Dedifferentiated amniotic fluid mesenchymal stem cell (primary cell): ENCODE measurements around the gene POLN.
A peak's percentile ranks its signal among the peaks of the same experiment; 100 is the strongest.
"Not testable (repeated sequence)": the region's sequence is repeated elsewhere in the genome, so short reads cannot be mapped to it uniquely, and the experiment has no call there.

Source experiments
- DNase-seq: peaks from one replicate; pipeline ENCODE4 v3.0.0-alpha.2; 2016; ENCODE audit errors: extremely low spot score

Gene POLN

DNA sequence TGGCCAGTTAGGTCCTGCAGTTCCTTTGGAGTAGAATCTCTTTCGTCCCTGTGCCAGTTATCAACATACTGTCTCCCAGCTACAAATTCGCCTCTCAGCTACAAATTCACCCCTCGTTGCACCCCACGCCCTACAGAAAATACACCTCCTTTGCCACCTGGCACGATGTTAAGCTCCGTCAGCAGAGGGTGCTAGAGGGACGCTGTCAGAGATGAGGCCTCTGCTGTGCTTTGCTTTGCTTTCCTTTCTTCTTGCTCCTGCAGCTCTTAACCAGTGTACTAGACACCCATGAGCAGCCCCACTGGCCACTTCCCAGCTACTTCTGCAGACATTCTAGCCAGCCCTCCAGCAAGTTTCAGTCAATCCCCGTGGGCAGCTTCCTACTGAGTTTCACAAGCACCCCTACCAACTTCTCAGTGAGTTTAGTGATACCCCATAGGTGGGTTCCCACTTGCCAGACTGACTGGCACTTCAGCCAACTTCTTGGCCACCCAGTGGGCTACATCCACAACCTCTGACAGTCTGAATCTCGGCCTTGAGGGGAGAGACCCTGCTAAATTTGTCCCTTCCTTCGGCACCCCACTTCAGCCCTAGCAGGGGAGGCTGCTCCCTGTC, 21.8 kb downstream of the POLN start:
- DNase-seq = peak; percentile 80

- DNase-seq = no peak
Observed at GRCh38 chr4:2219233-2219760, 22.6 kb downstream of the POLN start.

DNA sequence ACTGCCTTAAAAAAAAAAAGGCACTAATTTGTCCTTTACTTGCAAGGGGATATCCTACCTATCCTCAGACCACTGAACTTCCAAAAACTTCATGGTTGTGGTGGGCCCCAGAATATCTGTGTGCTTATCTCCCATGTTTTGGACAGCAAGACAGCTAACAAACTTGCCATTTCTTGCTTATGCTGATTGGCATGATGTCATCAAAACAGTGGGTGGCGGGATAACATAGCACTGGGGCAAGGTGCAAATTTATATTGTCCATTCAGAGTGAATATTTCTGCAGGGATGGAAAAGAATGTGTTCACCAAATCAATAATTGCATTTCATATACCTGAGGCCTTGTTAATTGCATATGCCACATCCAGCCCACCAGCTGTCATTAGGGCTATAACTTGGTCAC, 23.5 kb downstream of the POLN start:
- DNase-seq = no peak

DNA sequence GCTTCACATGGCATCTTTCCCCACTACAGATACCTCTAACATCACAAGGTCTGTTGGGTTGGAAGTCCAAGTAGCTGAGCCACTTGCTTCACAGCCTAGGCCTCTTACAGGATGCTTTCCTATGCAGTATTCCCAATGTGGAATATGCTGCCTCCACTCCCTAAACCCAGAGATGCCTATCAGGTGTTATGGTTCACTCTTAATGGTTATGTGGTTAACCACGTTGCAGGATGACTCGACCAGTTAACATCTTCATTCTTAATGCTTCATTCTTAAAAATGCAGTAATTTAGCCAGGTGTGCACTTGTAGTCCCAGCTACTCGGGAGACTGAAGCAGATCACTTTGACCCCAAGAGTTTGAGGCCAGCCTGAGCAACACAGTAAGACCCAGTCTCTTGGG, 24.2 kb downstream of the POLN start:
- no peak for DNase-seq

GRCh38 chr4:2212831-2213230, 29.1 kb downstream of the POLN start:
- no peak for DNase-seq

GRCh38 chr4:2202789-2203188, 39.1 kb downstream of the POLN start:
- not testable (repeated sequence) for DNase-seq

DNA sequence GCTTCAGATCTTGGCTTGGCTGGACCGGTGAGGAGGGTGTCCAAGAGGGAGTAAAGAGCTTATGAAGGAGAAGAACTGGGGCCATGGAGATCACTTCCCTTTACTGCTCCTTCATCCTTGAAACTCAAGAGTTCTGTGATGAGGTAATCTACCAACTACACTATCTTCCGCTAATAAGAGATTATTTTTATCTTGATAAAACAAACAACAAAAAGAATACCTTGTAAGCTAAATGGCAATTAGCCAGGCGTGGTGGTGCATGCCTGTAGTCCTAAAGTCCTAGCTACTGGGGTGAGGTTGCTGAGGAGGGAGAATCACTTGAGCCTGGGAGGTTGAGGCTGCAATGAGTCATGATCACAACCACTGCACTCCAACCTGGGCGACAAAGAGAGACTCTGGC, 47.4 kb downstream of the POLN start:
- no peak for DNase-seq

- no peak for DNase-seq
Observed at GRCh38 chr4:2193326-2193725, 48.6 kb downstream of the POLN start.

DNA sequence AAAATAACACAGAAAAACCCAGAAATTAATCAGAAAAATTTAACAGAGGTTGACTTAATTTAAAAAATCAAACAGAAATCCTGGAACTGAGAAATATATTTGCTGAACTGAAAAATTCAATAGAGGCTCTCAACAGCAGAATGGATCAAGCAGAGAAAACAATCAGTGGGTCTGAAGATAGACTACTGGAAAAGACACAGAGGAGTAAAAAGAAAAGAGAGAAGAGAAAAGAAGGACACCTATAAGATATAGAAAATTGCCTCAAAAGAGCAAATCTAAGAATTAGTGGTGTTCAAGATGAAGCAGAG, 55.1 kb downstream of the POLN start:
- DNase-seq = no peak

- DNase-seq = no peak
Observed at GRCh38 chr4:2186133-2186864, 55.6 kb downstream of the POLN start.

DNA sequence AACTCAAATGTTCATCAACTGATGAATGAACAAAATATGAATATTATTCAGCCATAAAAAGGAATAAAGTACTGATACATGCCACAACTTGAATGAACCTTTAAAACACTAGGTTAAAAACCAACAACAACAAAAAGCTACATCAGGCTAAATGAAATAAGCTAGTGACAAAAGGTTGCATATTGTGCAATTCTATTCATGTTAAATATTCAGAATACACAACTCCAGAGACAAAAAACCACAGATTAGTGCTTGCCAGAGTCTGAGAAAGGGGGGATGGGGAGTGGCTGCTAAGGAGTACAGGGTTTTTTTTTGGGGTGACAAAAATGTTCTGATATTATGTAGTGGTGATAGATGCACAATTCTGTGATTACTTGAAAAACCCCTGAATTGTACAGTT, 58.5 kb downstream of the POLN start:
- no peak for DNase-seq

GRCh38 chr4:2182994-2183393, 58.9 kb downstream of the POLN start:
- DNase-seq = no peak

- DNase-seq = no peak
Observed at GRCh38 chr4:2180410-2180809, 61.5 kb downstream of the POLN start.

DNA sequence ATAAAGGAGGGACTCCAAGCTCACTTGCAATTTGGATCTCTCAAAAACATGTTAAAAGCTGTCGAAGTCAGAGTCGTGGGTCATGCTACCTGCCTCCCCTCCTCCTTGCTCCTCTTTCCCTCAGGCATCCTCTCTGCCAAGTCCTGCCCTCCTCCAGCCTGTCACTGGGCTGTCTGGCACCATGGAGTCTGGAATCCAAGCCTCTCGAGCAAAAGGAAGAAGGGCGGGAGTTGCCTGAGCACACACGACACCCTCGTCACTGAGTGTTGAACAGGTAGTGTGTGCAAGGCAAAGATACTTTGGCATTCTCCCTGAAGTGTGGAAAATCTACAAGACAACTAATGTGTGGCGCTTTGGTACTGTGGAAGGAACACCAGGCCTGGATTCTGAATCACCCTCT, 62.2 kb downstream of the POLN start:
- DNase-seq = no peak

- DNase-seq = no peak
Observed at GRCh38 chr4:2178986-2179385, 62.9 kb downstream of the POLN start.

- DNase-seq = no peak
Observed at GRCh38 chr4:2177443-2178093, 64.4 kb downstream of the POLN start.

DNA sequence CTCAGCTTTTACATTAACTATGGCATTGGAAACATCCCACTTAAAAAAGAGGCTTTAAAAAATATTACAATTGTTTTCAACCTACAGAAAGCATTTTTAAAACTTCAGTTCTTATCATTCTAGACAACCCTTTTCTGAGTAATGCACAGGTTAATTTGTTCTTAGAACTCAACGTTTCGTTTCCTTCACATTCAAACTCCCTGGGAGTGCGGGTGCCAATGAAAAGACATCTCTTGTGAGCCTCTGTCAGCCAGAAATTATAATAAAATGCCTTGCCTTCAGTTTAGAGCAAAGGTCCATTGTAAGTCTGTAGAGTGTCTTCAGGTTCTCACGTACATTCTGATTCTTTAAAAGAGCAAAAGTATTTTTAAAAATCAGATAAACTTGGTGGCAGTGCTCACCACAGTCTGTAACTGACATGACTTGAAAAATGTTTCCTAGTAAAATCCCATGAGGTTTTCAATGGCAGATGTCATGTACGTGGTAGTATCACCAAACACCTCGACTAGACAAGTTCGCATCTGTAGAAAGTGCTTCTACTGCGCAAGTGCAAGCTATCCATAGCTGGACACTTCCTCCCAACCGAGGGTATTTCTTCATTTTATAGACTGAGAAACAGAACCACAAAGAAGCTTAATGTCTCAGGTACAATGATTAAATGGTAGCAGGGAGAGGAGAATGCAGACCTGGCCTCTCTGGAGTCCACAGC, 65.8 kb downstream of the POLN start:
- DNase-seq = no peak

DNA sequence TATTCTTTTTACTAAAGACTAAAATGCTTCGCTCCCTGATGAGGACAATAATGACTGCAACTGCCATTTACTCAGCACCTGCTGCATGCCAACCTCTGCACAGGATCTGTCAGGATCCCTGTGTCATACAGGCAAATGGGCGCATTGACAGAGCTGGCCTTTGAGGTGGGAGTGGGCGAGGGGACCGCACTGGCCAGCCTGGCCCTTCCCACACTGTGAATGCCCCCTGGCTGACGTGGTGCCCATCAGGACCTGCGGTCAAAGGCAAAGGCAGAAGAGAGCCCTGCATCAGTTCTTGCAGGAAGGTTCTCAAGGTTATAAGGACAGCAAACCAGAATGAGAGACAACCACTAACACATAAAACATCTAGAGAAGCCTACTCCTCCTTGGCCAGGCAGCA, 67.9 kb downstream of the POLN start:
- DNase-seq = no peak

DNA sequence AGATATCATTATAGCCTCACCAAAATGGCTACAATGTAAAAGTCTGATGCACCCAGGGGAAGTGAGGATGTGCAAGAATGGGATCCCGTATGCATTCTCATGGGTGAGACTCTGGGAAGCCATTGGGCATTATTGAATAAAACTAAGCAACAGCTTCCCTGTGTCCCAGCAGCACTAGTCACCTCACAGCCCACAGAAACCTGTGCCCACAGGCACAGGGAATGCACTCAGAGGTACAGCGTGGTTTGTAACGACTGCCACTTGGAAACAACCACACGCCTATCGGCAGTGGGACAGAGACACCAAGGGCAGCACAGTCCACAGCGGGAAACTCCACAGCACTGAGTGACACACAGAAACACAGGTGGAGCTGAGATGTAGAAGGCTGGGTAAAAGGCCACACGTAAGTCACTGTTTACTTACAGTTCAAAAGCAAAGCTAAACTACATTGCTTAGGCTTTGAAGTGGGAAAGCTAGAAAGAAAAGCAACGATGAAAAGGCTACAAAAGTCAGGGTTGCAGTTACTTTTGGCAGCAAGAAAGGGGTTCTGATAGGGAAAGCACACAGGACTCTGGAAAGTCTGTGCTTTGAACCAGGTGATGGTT, 69.2 kb downstream of the POLN start:
- no peak for DNase-seq

GRCh38 chr4:2172161-2172560, 69.8 kb downstream of the POLN start:
- DNase-seq = no peak

DNA sequence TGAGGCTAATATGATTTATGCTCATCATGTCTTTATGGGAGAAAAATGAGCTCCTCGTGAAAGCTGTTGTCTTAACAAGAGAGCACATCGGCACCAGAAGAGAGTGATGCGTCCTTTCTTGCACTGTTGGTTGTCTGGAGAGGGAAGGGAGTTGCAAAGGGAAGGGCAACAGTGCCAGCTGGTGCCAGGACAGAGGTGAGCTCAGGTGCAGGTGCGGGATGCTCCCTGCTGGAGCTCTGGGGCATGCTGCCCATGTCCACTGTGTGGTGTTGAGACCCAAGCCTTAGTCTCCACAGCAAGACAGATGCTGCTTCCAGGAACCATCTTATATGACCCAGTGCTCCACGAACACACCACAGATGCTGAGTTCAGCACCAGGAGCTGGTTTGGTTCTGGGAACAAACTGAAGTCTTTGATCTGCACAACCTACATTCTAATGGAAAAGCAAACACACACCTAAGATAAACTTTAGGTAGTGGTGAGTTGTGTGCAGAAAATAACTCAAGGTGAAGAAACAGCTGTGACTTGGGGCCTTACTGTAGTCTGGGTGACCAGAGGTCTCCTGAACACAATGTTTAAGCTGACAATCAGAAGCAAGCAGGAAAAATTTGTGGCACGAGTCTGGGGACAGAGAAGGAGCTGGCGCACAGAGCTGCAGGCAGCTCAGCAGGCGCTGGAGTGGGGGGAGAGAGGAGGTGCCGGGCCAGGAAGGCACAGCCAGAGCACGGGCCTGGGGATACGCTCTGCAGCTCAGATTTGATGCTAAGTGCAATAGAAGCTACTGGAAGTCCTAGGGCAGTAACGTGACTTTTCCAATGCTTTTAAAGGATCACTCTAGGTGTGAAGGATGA, 73.2 kb downstream of the POLN start:
- DNase-seq = no peak
